Left forelimb (tissue), 1 donor: ENCODE data around the gene C6orf47.

Experiments
- DNase-seq: peaks from one replicate; pipeline ENCODE4 v3.0.0-alpha.2; 2018; ENCODE audit warnings: low spot score

C6orf47 gene

GRCh38 chr6:31614684-31615578, 45.6 kb downstream of the C6orf47 start, which contains the start of gene AIF1:
TSS of gene AIF1 (plus strand) at chr6:31615234. CDS start at chr6:31615330, 96 bp downstream.
- DNase-seq = no peak

- DNase-seq = no peak
Measured at GRCh38 chr6:31614075-31614619, 46.4 kb downstream of the C6orf47 start.

- no peak for DNase-seq
Measured at GRCh38 chr6:31610968-31611367, 49.6 kb downstream of the C6orf47 start.

- no peak for DNase-seq
Measured at GRCh38 chr6:31609519-31610406, 50.8 kb downstream of the C6orf47 start.
